Gastrocnemius medialis (tissue), 4 donors: ENCODE measurements around the gene BCLAF1. TPM values are rescaled to one million over a fixed set of nuclear protein-coding genes. Genes with fewer than 3 reads are reported as not detected.

Experiments
- ATAC-seq, 2 donors: fragments of 150-250 bp; one replicate each; pipeline ENCODE4 v1.9.1; 2016
- DNase-seq, 2 donors: peaks; one replicate each; pipeline ENCODE4 v3.0.0-alpha.2; 2019
- H3K27ac ChIP-seq, 4 donors: fragments of 200-600 bp; sonication (generic); 1 replicate in 1 of 4; 2 replicates in 3 of 4; pipeline ENCODE4 v1.5.1; 2016 to 2018; ENCODE audit warnings: mild to moderate bottlenecking in 2 of 4, moderate library complexity in 1 of 4
- H3K27me3 ChIP-seq, 3 donors: fragments of 200-600 bp; sonication (generic) in 2 of 3; 1 replicate in 1 of 3; 2 replicates in 2 of 3; pipeline versions ENCODE4 v1.5.1 to v1.6.0; 2016 to 2019; ENCODE audit warnings: mild to moderate bottlenecking in 1 of 3, moderate library complexity in 1 of 3
- H3K36me3 ChIP-seq, 2 donors: fragments of 200-600 bp; sonication (generic) in 1 of 2; one replicate each; pipeline ENCODE4 v1.5.1; 2017 to 2018
- H3K4me1 ChIP-seq, 2 donors: fragments of 200-600 bp; sonication (generic) in 1 of 2; one replicate each; pipeline ENCODE4 v1.5.1; 2016 to 2017; ENCODE audit warnings: mild to moderate bottlenecking in 2 of 2
- H3K4me3 ChIP-seq, 4 donors: fragments of 200-600 bp; sonication (generic) in 3 of 4; 1 replicate in 1 of 4; 2 replicates in 3 of 4; pipeline ENCODE4 v1.5.1; 2016 to 2019; ENCODE audit warnings: mild to moderate bottlenecking in 2 of 4
- H3K9me3 ChIP-seq, 3 donors: fragments of 200-600 bp; sonication (generic) in 2 of 3; 1 replicate in 1 of 3; 2 replicates in 2 of 3; pipeline ENCODE4 v1.5.1; 2016 to 2019
- CTCF ChIP-seq, 5 experiments: fragments of 450-650 bp in 3 of 5; fragments of 200-600 bp in 2 of 5; sonication (generic) in 2 of 5; IDR thresholded peaks in 4 of 5; conservative IDR thresholded peaks in 1 of 5; 1 replicate in 4 of 5; 2 replicates in 1 of 5; pipeline ENCODE4 v1.5.1; 2016 to 2019; ENCODE audit warnings: antibody characterized with exemption in 5 of 5, mild to moderate bottlenecking in 3 of 5, moderate library complexity in 3 of 5
- POLR2A ChIP-seq, 2 donors: fragments of 450-650 bp; IDR thresholded peaks; one replicate each; pipeline ENCODE4 v1.6.1; 2017; ENCODE audit warnings: antibody characterized with exemption in 2 of 2, mild to moderate bottlenecking in 2 of 2, moderate library complexity in 2 of 2
- in situ Hi-C, 4 donors: fragments of 200-750 bp; cut with MboI; loops; one replicate each; pipeline versions ENCODE4 v1.15.0 to v1.8.0; 2017; ENCODE audit warnings: low sequenced_read_pairs in 4 of 4
- intact Hi-C: fragments of 100-400 bp; cut with DNase I; formaldehyde crosslinking; loops from one replicate; pipeline ENCODE4 v1.15.1; 2023; ENCODE audit warnings: low total_unique reads
- total RNA-seq, 4 donors: library from RNA; depleted of rRNA; stranded (reverse); fragments of >200 nt; gene quantifications; one replicate each; pipeline versions ENCODE4 v1.1.0 to v1.2.3, GENCODE V29; 2016

Gene BCLAF1
- total RNA-seq, 4 donors from 2014 or later: 27.3 to 83.0 (median 61.8) TPM

- Histone ChIP-seq H3K27ac (no peak overlapping the region), H3K9me3 (no peaks in the 10 kb centered on the region), H3K4me1 (no peaks in the 10 kb centered on the region), H3K36me3 (no peaks in the 10 kb centered on the region), H3K27me3 (no peaks in the 10 kb centered on the region), H3K4me3 (no peak overlapping the region)
- TF ChIP-seq CTCF (IDR thresholded peaks at IDR 0.05 in 4 of 5, conservative IDR thresholded peaks at IDR 0.05 in 1 of 5): peak; percentile 50 to 84 (median 69)
- no peak for TF ChIP-seq POLR2A (IDR thresholded peaks at IDR 0.05)
- intact Hi-C loops: loop anchor here (2.0 kb wide), 2 partner anchors 66 to 810 kb away; partner anchors contain the start of gene MTFR2
- ATAC-seq: peak; percentile 85 to 92
- DNase-seq: peak in 1 of 2 donors; percentile 23
- in situ Hi-C loops: no loop called here
Measured at GRCh38 chr6:136317021-136317694, 27.5 kb upstream of the BCLAF1 start.

DNA sequence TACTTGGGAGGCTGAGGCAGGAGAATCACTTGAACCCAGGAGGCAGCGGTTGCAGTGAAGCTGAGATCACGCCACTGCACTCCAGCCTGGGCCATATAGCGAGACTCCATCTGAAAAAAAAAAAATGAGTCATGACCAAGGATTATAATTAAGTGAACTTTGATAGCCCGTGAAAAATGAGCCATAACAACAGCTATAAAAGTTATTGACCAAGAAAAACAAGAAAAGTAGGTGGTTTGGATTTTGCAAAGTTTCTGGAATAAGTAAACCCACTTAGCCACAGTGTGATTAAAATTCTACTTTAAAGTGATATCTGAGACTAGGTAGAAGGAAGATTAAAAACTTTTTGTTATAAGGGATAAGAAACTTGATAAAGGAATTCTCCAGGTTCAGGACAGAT lies 25.9 kb upstream of the BCLAF1 start:
- no peak overlapping the region for H3K27ac ChIP-seq
- H3K4me3 ChIP-seq: no peak overlapping the region
- DNase-seq (no peak), ATAC-seq (no peak)
- H3K4me1 ChIP-seq: no peaks in the 10 kb centered on the region
- H3K36me3 ChIP-seq: no peaks in the 10 kb centered on the region
- intact Hi-C loops: no loop called here
- in situ Hi-C loops: no loop called here
- H3K27me3 ChIP-seq: no peaks in the 10 kb centered on the region
- TF ChIP-seq CTCF (IDR thresholded peaks at IDR 0.05 in 4 of 5, conservative IDR thresholded peaks at IDR 0.05 in 1 of 5): no peak
- no peak for TF ChIP-seq POLR2A (IDR thresholded peaks at IDR 0.05)
- H3K9me3 ChIP-seq: no peaks in the 10 kb centered on the region

- in situ Hi-C loops: no loop called here
- no peaks in the 10 kb centered on the region for H3K36me3 ChIP-seq
- intact Hi-C loops: no loop called here
- no peak for DNase-seq
- no peaks in the 10 kb centered on the region for H3K27me3 ChIP-seq
- no peaks in the 10 kb centered on the region for H3K9me3 ChIP-seq
- no peak overlapping the region for H3K4me3 ChIP-seq
- TF ChIP-seq POLR2A (IDR thresholded peaks at IDR 0.05): no peak
- no peak for TF ChIP-seq CTCF (IDR thresholded peaks at IDR 0.05 in 4 of 5, conservative IDR thresholded peaks at IDR 0.05 in 1 of 5)
- H3K4me1 ChIP-seq: no peaks in the 10 kb centered on the region
- no peak for ATAC-seq
- H3K27ac ChIP-seq: no peak overlapping the region
Measured at GRCh38 chr6:136312975-136313374, 23.3 kb upstream of the BCLAF1 start.

GRCh38 chr6:136309729-136310311 lies 20.2 kb upstream of the BCLAF1 start:
- DNase-seq (no peak), ATAC-seq (no peak)
- no peaks in the 10 kb centered on the region for H3K9me3 ChIP-seq
- no peak for TF ChIP-seq CTCF (IDR thresholded peaks at IDR 0.05 in 4 of 5, conservative IDR thresholded peaks at IDR 0.05 in 1 of 5)
- TF ChIP-seq POLR2A (IDR thresholded peaks at IDR 0.05): no peak
- in situ Hi-C loops: no loop called here
- no peak overlapping the region for H3K27ac ChIP-seq
- H3K27me3 ChIP-seq: no peaks in the 10 kb centered on the region
- intact Hi-C loops: no loop called here
- no peaks in the 10 kb centered on the region for H3K36me3 ChIP-seq
- H3K4me3 ChIP-seq: no peak overlapping the region
- no peaks in the 10 kb centered on the region for H3K4me1 ChIP-seq
